ENCODE measurements around the gene DCBLD1.

Gene DCBLD1

GRCh38 chr6:117550618-117551242 lies 68.3 kb downstream of the DCBLD1 start:
- Mint-ChIP-seq H3K4me3 (no peak overlapping the region), H3K27me3 (ENCODE audit: low read depth) (no peaks in the 10 kb centered on the region), H3K27ac (peak overlapping the region in 1 of 3 experiments; percentile 34), H3K36me3 (ENCODE audit: low read depth) (peaks cover 4% of the 10 kb centered on the region), H3K9me3 (no peaks in the 10 kb centered on the region), H3K4me1 (peaks cover 7% of the 10 kb centered on the region)
- TF ChIP-seq CTCF (IDR thresholded peaks at IDR 0.05; ENCODE audit: unreplicated experiment in 3 of 3) = no peak

- no peaks in the 10 kb centered on the region for H3K27me3 Mint-ChIP-seq (ENCODE audit: low read depth)
- H3K4me3 Mint-ChIP-seq = no peak overlapping the region
- no peaks in the 10 kb centered on the region for H3K36me3 Mint-ChIP-seq (ENCODE audit: low read depth)
- peaks cover 7% of the 10 kb centered on the region for H3K4me1 Mint-ChIP-seq
- no peak overlapping the region for H3K27ac Mint-ChIP-seq
- TF ChIP-seq CTCF (IDR thresholded peaks at IDR 0.05; ENCODE audit: unreplicated experiment in 3 of 3) = no peak
- H3K9me3 Mint-ChIP-seq = no peaks in the 10 kb centered on the region
Measured at GRCh38 chr6:117552618-117553017, 70.1 kb downstream of the DCBLD1 start.

GRCh38 chr6:117553142-117553541 lies 70.7 kb downstream of the DCBLD1 start:
- no peak for TF ChIP-seq CTCF (IDR thresholded peaks at IDR 0.05; ENCODE audit: unreplicated experiment in 3 of 3)
- Mint-ChIP-seq H3K27me3 (ENCODE audit: low read depth) (no peaks in the 10 kb centered on the region), H3K27ac (no peak overlapping the region), H3K4me1 (peaks cover 7% of the 10 kb centered on the region), H3K9me3 (no peaks in the 10 kb centered on the region), H3K36me3 (ENCODE audit: low read depth) (no peaks in the 10 kb centered on the region), H3K4me3 (no peak overlapping the region)

- H3K4me3 Mint-ChIP-seq = no peak overlapping the region
- TF ChIP-seq CTCF (IDR thresholded peaks at IDR 0.05; ENCODE audit: unreplicated experiment in 3 of 3) = no peak
- H3K27me3 Mint-ChIP-seq (ENCODE audit: low read depth) = no peaks in the 10 kb centered on the region
- no peak overlapping the region for H3K27ac Mint-ChIP-seq
- no peaks in the 10 kb centered on the region for H3K9me3 Mint-ChIP-seq
- H3K4me1 Mint-ChIP-seq = peaks cover 5% of the 10 kb centered on the region
- peaks cover 5% of the 10 kb centered on the region for H3K36me3 Mint-ChIP-seq (ENCODE audit: low read depth)
Measured at GRCh38 chr6:117555262-117555849, 72.9 kb downstream of the DCBLD1 start.

- H3K27ac Mint-ChIP-seq = no peak overlapping the region
- no peaks in the 10 kb centered on the region for H3K27me3 Mint-ChIP-seq (ENCODE audit: low read depth)
- H3K4me1 Mint-ChIP-seq = peaks cover 5% of the 10 kb centered on the region
- no peak overlapping the region for H3K4me3 Mint-ChIP-seq
- peaks cover 10% of the 10 kb centered on the region for H3K36me3 Mint-ChIP-seq (ENCODE audit: low read depth)
- TF ChIP-seq CTCF (IDR thresholded peaks at IDR 0.05; ENCODE audit: unreplicated experiment in 3 of 3) = peak; percentile 84 to 90 (median 89)
- H3K9me3 Mint-ChIP-seq = no peaks in the 10 kb centered on the region
Measured at GRCh38 chr6:117555882-117556498, 73.5 kb downstream of the DCBLD1 start.

Data from nephron (organoid).